Osteocyte (in vitro differentiated cells): ENCODE data around the gene CARMIL3. TPM values are rescaled to one million over a fixed set of nuclear protein-coding genes. Genes with fewer than 3 reads are reported as not detected.
A peak's percentile ranks its signal among the peaks of the same experiment; 100 is the strongest.

Experiments
- DNase-seq: peaks from one replicate; pipeline ENCODE4 v3.0.0; 2021; ENCODE audit warnings: mixed read lengths; ENCODE audit not compliant: unreplicated experiment; ENCODE audit errors: extremely low spot score
- H3K27ac Mint-ChIP-seq: one replicate; pipeline ENCODE4 v1.8.0; 2021; ENCODE audit warnings: mild to moderate bottlenecking, mixed read lengths; ENCODE audit not compliant: unreplicated experiment
- H3K27me3 Mint-ChIP-seq: one replicate; pipeline ENCODE4 v1.8.0; 2021; ENCODE audit warnings: mixed read lengths; ENCODE audit not compliant: unreplicated experiment
- H3K36me3 Mint-ChIP-seq: one replicate; pipeline ENCODE4 v1.8.0; 2021; ENCODE audit warnings: mixed read lengths; ENCODE audit not compliant: unreplicated experiment
- H3K4me1 Mint-ChIP-seq: one replicate; pipeline ENCODE4 v1.8.0; 2021; ENCODE audit warnings: mixed read lengths; ENCODE audit not compliant: unreplicated experiment
- H3K4me3 Mint-ChIP-seq: one replicate; pipeline ENCODE4 v1.8.0; 2021; ENCODE audit warnings: mild to moderate bottlenecking, moderate library complexity, mixed read lengths; ENCODE audit not compliant: unreplicated experiment
- H3K9me3 Mint-ChIP-seq: one replicate; pipeline ENCODE4 v1.8.0; 2021; ENCODE audit warnings: mixed read lengths; ENCODE audit not compliant: unreplicated experiment
- CTCF ChIP-seq: fragments of 200-600 bp; sonication (generic); IDR thresholded peaks from 2 replicates; pipeline ENCODE4 v1.5.0; 2021; ENCODE audit warnings: antibody characterized with exemption, mild to moderate bottlenecking, moderate library complexity
- total RNA-seq: library from RNA; stranded (reverse); gene quantifications from 2 replicates; pipeline ENCODE4 v1.2.1, GENCODE V29; 2021

CARMIL3 gene
- total RNA-seq, 1 donor from 2014 or later = 0.35 TPM

GRCh38 chr14:24057271-24057670 lies 5.5 kb downstream of the CARMIL3 start:
- H3K9me3 Mint-ChIP-seq = no peaks in the 10 kb centered on the region
- no peak overlapping the region for H3K27ac Mint-ChIP-seq
- no peak overlapping the region for H3K4me3 Mint-ChIP-seq
- H3K36me3 Mint-ChIP-seq = no peaks in the 10 kb centered on the region
- no peak for TF ChIP-seq CTCF
- H3K4me1 Mint-ChIP-seq = peaks cover 5% of the 10 kb centered on the region
- H3K27me3 Mint-ChIP-seq = peaks cover 19% of the 10 kb centered on the region
- no peak for DNase-seq

- Mint-ChIP-seq H3K27ac (no peak overlapping the region), H3K4me3 (no peak overlapping the region)
Measured at GRCh38 chr14:24057867-24058259, 6.1 kb downstream of the CARMIL3 start.

GRCh38 chr14:24058260-24058950 lies 6.6 kb downstream of the CARMIL3 start:
- TF ChIP-seq CTCF = peak; percentile 69
- Mint-ChIP-seq H3K9me3 (no peaks in the 10 kb centered on the region), H3K27ac (no peak overlapping the region), H3K27me3 (peaks cover 16% of the 10 kb centered on the region), H3K36me3 (no peaks in the 10 kb centered on the region), H3K4me1 (no peaks in the 10 kb centered on the region), H3K4me3 (no peak overlapping the region)
- DNase-seq = no peak

More at GRCh38 chr14:24057867-24058259, 6.1 kb downstream of the CARMIL3 start:
- Mint-ChIP-seq H3K27me3 (peaks cover 19% of the 10 kb centered on the region), H3K4me1 (peaks cover 2% of the 10 kb centered on the region), H3K9me3 (no peaks in the 10 kb centered on the region), H3K36me3 (no peaks in the 10 kb centered on the region)
- DNase-seq = no peak
- no peak for TF ChIP-seq CTCF

- H3K27ac Mint-ChIP-seq = no peak overlapping the region
- no peaks in the 10 kb centered on the region for H3K36me3 Mint-ChIP-seq
- H3K4me3 Mint-ChIP-seq = no peak overlapping the region
- H3K27me3 Mint-ChIP-seq = peaks cover 13% of the 10 kb centered on the region
- no peak for TF ChIP-seq CTCF
- DNase-seq = no peak
- H3K4me1 Mint-ChIP-seq = no peaks in the 10 kb centered on the region
- H3K9me3 Mint-ChIP-seq = no peaks in the 10 kb centered on the region
Measured at GRCh38 chr14:24058951-24059475, 7.2 kb downstream of the CARMIL3 start.

- H3K4me3 Mint-ChIP-seq = no peak overlapping the region
- peaks cover 7% of the 10 kb centered on the region for H3K27me3 Mint-ChIP-seq
- no peak overlapping the region for H3K27ac Mint-ChIP-seq
- DNase-seq = no peak
- H3K9me3 Mint-ChIP-seq = no peaks in the 10 kb centered on the region
- H3K36me3 Mint-ChIP-seq = no peaks in the 10 kb centered on the region
- no peak for TF ChIP-seq CTCF
- H3K4me1 Mint-ChIP-seq = no peaks in the 10 kb centered on the region
Measured at GRCh38 chr14:24059841-24060388, 8.1 kb downstream of the CARMIL3 start.
